ENCODE data around the gene POR. TPM values are rescaled to one million over a fixed set of nuclear protein-coding genes. Genes with fewer than 3 reads are reported as not detected.
A peak's percentile ranks its signal among the peaks of the same experiment; 100 is the strongest.
"Not testable (repeated sequence)": the region's sequence is repeated elsewhere in the genome, so short reads cannot be mapped to it uniquely, and the experiment has no call there.

The POR gene
- polyA plus RNA-seq, 1 donor = 30.7 TPM

GRCh38 chr7:75989500-75990388 lies 74.8 kb downstream of the POR start:
- no peak for DNase-seq (ENCODE audit: low read depth)

- DNase-seq (ENCODE audit: low read depth) = no peak
These were observed 76.7 kb downstream of the POR start for GRCh38 chr7:75991531-75992082.

DNA sequence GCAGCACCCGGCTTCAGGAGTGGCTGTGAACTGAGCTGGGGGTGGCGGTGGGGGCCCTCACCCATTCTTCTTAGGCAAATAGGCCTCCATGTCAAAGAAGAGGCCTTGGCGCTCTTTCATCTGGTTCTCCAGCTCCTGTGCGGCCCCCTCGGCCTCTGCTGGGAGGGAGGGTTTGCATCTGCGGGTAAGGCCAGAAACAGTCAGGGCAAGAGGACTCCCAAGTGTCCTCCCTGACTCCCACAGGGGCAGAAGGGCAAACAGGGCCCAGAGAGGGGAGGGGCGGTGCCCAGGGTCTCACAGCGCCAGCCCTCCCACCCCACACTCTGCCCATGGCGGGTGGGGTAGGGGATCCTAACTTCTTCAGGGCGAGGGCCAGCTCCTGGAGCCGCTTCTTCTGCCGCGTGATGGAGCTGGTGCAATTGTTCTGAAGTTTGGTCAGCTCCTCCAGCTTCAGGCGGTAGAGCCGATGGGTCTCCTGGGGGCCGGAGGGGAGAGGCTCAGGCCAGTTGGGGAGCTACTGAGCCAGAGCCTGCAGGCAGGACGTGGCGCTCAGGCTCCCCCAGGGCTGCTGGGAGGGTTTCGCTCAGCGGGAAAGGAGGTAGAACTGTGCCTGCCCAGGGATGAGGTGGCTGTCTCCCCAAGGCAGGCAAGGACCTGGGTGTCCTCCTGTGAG lies 77.3 kb downstream of the POR start:
- no peak for DNase-seq (ENCODE audit: low read depth)

DNA sequence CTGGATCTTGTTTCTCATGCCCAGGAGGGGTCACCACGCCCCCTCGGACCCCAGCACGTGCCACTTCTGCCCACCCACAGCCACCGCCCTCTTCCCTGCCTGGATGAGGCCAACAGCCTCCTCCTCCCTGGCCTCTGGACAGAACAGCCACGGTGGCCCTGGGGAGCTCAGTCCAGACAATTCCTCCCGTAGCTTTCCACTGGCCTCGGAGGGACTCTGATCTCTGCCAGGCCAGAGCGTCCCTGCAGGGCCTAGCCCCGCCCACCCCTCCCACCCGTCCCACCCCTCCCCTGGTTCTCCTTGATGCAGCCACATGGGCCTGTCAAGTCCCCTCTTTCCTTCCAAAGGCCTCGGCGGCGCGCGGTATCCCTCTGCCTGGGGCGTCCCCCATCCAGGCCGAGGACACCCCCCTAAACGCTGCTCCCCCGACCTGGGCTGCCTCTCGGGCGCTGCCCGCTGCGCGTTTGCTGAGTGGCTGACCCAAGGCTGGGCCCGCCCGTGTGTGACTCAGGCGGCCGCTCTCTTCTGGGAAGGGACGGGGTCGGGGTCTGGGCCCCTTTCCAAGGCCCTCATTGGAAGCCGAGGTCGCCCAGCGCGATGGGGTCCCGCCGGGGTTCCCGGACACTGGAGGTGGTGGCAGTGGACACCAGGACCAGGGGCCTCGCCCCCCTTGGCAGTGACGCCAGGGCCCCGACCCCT lies 78.9 kb downstream of the POR start:
- no peak for DNase-seq (ENCODE audit: low read depth)

DNA sequence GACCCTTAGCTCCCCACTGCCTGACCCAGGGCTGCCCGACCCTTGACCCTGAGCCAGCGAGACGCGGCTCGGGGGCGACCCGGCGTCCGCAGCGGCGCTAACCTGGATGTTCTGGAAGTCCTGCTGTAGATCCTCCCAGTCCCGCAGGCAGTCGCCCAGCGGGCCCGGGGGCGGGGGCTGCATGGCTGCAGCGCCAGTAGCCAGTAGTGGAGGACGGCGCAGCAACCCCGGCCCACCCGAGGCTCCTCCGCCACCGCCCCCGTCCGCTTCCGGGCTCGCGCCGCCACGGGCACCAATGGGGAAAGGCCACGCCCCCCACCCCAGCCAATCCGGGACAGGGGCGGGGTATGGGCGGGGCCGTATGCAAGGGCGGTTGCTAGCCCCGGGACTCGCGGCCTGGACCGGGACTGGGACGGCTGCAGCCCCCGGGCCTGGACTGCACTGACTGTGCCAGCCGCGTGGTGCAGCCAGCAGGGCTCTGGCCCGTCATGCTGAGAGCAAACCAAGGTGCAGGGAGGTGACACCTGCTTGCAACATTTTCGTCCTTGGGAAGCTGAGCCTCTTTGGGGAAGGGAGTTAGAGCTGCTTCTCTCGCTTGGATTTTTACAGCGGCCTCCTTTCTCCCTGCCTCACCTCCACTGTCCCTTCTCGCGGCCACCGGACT lies 79.6 kb downstream of the POR start, which contains the start of gene TMEM120A:
TMEM120A (minus strand) TSS at position 208 of the 664 bp plus-strand sequence; CDS start at position 183, 25 bp downstream.
- DNase-seq (ENCODE audit: low read depth) = peak; percentile 62

DNA sequence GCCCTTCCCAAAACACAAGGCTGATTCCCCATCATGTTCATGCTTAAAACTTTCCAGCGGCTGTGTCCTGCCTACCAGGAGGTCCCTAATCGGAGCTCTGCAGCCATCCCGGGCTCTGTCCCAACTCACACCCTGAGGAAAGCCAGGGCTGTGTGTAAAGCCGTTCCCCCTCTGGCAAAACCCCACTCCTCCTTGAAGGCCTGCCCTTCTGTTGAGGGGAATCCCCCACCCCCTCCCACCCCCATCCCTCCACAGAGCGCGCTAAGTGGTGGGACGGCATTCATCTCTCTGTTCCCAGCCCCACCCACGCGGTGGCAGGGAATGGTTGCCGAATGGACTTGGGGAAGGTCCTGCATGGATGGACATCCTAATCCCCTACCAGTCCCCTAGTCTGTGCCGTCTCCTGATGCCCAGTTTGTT lies 80.1 kb downstream of the POR start:
- no peak for DNase-seq (ENCODE audit: low read depth)

- DNase-seq (ENCODE audit: low read depth) = no peak
These were observed 81.0 kb downstream of the POR start for GRCh38 chr7:75995996-75996395.

DNA sequence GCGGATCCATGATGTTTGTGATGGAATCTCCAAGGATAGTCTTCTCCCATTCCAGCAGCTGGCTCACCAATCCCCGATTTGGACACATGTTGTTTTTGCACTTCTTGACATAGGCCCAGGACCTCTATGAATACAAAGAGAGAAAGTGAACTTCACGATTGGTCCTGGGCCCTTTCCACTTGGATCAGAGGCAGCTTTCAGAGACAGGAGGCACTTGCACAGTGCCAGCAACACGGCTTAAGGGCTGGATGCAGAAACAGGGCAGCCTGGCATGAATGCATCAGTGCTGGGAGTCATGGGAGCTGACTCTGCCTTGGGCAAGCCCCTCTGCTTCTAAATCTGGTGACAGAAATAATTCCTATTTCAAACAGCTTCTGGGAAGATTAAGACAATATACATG lies 81.5 kb downstream of the POR start:
- DNase-seq (ENCODE audit: low read depth) = no peak

DNA sequence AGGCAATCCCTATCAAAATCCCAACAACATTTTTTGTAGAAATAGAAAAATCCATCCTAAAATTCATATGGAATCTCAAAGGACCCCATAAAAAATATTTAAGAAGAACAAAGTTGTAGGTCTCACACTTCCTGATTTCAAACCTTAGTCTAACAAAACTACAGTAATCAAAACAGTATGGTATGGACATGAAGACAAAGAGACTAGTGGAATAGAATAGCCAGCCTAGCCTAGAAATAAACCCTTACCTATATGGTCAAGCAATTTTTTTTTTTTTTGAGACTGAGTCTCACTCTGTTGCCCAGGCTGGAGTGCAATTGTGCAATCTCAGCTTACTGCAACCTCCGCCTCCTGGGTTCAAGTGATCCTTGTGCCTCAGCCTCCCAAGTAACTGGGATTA lies 83.1 kb downstream of the POR start:
- no peak for DNase-seq (ENCODE audit: low read depth)

DNA sequence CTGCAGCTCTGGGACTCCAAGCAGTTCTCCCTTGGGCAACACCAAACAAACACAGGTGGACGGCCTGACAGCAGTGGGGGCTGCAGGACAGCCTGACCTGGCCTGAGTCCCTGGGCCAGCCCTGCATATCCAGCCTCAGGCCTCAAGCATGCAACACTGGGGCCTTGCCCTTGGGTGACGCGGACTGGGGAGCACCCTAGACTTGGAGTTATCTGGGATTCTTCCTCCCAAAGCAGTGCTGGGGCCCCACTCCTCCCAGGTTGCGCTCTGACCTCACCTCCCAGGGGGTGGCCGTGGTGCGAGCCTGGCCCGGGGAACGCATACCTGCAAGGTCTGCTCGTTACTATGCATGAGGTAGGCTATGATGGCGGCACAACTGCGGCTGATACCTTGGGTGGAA lies 85.6 kb downstream of the POR start:
- DNase-seq (ENCODE audit: low read depth) = no peak

- DNase-seq (ENCODE audit: low read depth) = no peak
These were observed 87.2 kb downstream of the POR start for GRCh38 chr7:76002139-76002538.

DNA sequence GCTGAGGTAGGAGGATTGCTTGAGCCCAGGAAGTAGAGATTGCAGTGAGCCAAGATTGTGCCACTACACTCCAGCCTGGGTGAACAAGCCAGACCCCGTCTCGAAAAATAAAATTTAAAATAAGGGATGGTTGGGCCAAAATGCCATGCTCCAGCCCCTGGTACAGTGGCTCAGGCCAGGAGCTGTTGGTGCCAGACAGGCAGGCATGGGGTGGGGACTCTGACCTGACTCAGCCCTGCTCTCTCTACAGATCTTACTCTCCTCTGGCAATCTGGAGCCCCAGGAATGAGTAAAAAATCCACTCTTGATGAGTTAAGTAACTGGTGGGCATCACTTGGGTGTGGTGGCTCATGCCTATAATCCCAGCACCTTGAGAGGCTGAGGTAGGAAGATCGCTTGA lies 87.9 kb downstream of the POR start:
- DNase-seq (ENCODE audit: low read depth) = no peak

DNA sequence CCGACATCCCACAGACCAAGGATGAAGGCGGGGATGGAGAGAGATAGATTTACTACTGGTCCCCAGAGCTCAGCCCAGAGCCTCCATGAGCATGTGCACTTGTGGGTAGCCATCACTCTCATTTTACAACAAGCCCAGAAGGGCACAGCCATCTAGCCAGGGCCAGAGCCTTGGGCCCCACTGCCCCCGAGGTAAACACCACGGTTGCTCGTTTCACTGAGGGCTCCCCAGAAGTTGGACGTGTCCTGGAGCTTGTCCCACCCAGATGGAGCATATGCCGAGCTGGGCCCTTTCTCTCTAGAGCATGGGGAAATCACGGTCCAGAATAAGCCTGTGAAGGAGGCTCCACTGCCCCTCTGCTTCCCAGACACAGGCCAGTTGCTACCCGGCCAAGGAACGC lies 88.4 kb downstream of the POR start:
- DNase-seq (ENCODE audit: low read depth) = no peak

- not testable (repeated sequence) for DNase-seq (ENCODE audit: low read depth)
These were observed 90.0 kb downstream of the POR start for GRCh38 chr7:76005004-76005403.

DNA sequence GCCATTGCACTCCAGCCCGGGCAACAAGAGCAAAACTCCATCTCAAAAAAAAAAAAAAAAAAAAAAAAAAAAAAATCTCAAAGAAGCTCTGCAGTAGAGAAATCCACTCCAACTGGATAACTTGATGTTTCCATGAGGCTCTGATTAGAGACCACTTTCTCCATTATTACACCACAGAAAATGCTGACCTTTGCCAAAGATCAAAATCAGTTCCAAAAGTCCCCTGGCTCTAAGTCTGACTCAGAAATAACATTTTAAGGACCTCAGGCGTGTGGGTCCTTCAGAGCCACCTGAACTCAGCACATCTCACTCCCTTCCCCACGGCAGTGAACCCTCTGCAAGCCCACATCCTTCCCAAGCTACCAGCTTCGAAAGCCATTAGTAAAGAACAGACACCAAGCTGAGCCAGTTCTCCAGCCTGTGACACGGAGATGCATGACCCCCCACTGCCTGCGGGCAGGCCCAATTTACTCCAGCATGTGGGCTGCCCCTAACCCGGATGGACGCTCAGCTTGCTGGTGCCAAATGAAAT lies 93.3 kb downstream of the POR start:
- no peak for DNase-seq (ENCODE audit: low read depth)

DNA sequence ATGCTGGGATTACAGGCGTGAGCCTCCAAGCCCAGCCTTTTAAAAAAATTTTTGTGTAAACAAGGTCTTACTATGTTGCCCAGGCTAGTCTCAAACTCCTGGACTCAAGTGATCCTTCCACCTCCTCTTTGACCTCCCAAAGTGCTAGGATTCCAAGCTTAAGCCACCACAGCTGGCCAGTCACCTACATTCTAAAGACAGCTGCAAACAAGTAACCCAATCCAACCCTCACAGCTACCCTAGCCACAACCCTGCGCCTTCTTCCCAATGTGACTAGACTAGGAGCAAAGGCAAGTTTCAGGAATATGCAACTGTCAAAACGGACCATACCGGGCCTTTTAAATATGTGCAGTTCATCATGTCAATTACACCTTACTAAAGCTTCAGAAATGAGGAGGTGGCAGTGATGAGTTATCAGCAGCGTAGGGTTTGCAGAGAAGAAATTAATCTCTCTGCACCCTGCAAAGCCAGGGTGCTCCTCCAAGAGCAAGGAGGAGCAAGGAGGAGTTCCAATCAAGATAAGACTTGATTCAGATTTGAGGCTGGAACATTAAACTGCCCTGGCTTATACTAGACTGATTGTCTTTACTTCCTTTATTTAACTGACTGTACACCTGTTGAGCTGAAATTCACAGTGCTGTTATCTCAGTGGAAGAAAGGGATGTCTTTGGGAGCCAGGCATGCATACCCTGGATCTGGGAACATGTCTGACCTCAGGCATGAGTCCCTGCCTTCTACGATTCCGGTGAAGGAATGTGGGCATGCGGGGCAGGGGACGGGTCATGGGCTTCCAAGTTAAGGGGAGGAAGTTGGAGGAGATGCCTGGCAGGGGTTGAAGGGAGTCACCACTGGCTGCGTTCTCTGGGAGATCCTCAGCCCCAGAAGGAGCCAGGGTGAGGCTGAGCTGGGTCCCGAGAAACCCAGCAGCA lies 95.0 kb downstream of the POR start:
- no peak for DNase-seq (ENCODE audit: low read depth)

DNA sequence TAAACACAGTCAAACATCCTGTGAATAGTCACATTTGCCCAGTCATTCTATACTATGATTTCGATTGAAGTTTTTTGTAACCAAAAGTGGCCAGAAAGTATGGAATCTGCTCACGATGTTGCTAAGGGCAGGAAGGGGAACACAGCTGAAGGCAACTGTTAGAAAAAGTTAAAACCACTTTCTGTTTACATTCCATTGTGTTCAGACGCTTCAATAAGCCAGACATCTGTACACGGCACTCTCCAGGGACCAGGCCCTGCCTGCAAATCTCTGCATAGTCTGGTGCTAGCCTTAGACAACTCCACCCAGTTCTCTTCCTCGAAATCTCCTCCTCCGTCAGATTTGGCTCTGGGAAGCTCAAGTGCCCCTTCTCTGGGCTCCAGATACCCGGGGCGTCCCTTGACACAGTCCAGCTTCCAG lies 96.5 kb downstream of the POR start:
- DNase-seq (ENCODE audit: low read depth) = peak; percentile 59

- no peak for DNase-seq (ENCODE audit: low read depth)
These were observed 101.4 kb downstream of the POR start for GRCh38 chr7:76016191-76016947.

GRCh38 chr7:76018520-76018919 lies 103.6 kb downstream of the POR start:
- DNase-seq (ENCODE audit: low read depth) = not testable (repeated sequence)

All from forelimb muscle (tissue), 1 donor.